GM19455 (cell line): ENCODE measurements around the gene EXO1.
"Not testable (repeated sequence)": the region's sequence is repeated elsewhere in the genome, so short reads cannot be mapped to it uniquely, and the experiment has no call there.

Experiments
- ATAC-seq: cut with Tn5 transposase; IDR thresholded peaks from one replicate; pipeline ENCODE4 v1.9.1; 2021; ENCODE audit not compliant: unreplicated experiment

The EXO1 gene

GRCh38 chr1:241847796-241848685 is at the start of gene EXO1:
Gene EXO1, plus strand, starts transcription at chr1:241848204. Its CDS starts 2,222 bp downstream, at chr1:241850426.
- peak; percentile 97 for ATAC-seq

- no peak for ATAC-seq
Measured at GRCh38 chr1:241799416-241799815, 48.6 kb upstream of the EXO1 start.

GRCh38 chr1:241800640-241801039 is 47.4 kb upstream of the EXO1 start:
- no peak for ATAC-seq

- ATAC-seq = no peak
Measured at GRCh38 chr1:241802863-241803262, 45.1 kb upstream of the EXO1 start.

DNA sequence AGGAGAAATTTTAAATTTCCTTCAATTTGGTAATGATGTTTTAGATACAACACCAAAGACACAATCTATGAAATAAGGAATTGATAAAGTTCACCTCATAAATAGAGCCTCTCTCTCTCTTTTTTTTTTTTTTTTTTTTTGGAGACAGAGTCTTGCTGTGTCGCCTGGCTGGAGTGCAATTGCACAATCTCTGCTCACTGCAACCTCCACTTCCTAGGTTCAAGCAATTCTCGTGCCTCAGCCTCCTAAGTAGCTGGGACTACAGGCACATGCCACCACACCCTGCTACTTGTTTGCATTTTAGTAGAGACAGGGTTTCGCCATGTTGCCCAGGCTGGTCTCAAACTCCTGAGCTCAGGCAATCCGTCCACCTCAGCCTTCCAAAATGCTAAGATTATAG is 43.3 kb upstream of the EXO1 start:
- not testable (repeated sequence) for ATAC-seq

- ATAC-seq = no peak
Measured at GRCh38 chr1:241808265-241808664, 39.7 kb upstream of the EXO1 start.

- ATAC-seq = no peak
Measured at GRCh38 chr1:241810769-241811405, 37.1 kb upstream of the EXO1 start.

- ATAC-seq = no peak
Measured at GRCh38 chr1:241813768-241814320, 34.2 kb upstream of the EXO1 start.

- no peak for ATAC-seq
Measured at GRCh38 chr1:241816008-241816407, 32.0 kb upstream of the EXO1 start.

DNA sequence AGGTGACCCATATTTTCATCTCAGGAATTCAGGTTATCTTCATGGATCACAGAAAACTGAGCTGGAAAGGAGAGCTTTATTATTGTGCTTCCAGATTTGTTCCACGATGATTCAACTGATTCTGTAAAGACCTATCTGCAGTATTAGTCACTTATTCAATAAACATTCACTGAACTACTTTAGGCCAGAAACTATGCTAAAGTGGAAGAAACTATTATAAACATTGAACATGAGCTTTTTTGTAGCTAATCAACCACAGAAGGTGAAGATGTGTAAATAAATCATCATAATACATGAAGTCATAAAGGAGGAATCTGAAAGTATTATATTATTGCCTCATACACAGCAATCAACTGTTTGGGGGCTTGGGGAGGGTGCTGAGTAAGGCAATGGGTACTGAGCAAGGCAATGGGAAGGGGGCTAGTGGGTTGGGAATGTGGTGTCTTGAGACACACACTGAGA is 30.6 kb upstream of the EXO1 start:
- ATAC-seq = no peak

GRCh38 chr1:241817956-241818612 is 29.9 kb upstream of the EXO1 start:
- no peak for ATAC-seq

GRCh38 chr1:241819340-241819866 is 28.6 kb upstream of the EXO1 start:
- ATAC-seq = no peak

- ATAC-seq = no peak
Measured at GRCh38 chr1:241821363-241821762, 26.6 kb upstream of the EXO1 start.

GRCh38 chr1:241822846-241823245 is 25.2 kb upstream of the EXO1 start:
- no peak for ATAC-seq

GRCh38 chr1:241823925-241824324 is 24.1 kb upstream of the EXO1 start:
- ATAC-seq = no peak

DNA sequence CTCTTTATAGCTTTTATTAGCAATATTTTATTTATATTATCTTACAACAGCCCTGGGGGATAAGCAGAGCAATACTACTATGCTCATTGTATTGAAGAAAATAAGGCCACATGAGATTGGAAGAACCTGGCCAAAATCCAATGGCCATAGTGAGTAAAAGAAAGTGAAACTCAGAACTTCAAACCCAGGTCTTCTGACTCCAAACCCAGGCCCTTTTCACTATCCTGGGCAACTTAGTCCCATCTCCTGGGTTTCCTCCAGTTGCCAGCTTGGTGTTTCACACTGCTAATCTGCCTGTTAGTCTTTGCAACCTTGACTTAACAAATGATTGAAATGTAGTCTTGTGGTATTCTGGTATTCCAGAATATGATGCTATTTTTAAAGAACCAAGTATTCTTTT is 22.4 kb upstream of the EXO1 start:
- ATAC-seq = no peak

DNA sequence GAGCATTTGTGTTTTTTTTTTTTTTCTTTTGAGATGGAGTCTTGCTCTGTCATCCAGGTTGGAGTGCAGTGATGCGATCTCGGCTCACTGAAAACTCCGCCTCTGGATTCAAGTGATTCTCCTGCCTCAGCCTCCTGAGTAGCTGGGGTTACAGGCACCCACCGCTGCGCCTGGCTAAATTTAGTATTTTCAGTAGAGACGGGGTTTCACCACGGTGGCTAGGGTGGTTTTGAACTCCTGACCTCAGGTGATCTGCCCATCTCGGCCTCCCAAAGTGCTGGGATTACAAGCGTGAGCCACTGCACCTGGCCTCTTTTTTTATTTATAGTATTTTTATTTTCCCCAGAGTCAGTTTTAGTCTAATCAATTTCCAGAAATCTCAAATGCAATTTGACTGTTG is 21.4 kb upstream of the EXO1 start:
- ATAC-seq = not testable (repeated sequence)

- ATAC-seq = no peak
Measured at GRCh38 chr1:241827264-241827663, 20.7 kb upstream of the EXO1 start.

DNA sequence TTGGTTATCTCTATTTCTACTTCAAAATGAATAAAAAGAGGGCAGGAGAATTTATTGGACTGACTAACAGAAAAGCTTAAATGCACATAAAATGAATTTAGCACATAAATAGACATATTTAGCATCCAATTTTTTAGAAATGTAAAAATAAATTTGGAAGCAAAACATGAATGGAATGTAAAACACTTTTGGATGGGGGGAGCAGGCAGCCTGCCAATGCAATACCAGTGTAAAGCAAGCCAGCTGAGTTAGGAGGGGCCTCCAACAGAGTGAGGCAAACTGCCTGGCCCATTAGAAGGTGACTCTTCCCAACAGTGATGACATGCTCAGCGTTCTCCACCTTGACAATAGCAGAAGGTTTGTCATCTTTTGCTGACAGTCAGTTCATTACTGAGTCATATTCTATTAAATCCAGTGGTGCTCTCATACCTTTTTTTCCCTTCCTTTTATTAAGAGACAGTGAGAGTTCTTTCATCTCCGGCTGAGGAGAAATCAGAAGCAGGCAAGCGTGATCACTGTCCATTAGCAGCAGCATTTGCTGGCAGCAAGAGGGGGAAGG is 19.5 kb upstream of the EXO1 start:
- ATAC-seq = no peak

- ATAC-seq = no peak
Measured at GRCh38 chr1:241829468-241829867, 18.5 kb upstream of the EXO1 start.
